HepG2 (cell line): ENCODE results near the gene SLC24A4. TPM values are rescaled to one million over a fixed set of nuclear protein-coding genes. Genes with fewer than 3 reads are reported as not detected.

ENCODE experiments used
- ADNP ChIP-seq: sonication (generic); formaldehyde crosslinking; IDR thresholded peaks from 2 replicates; pipeline ENCODE4 v1.4.0; 2020; ENCODE audit warnings: missing genetic modification reagents
- CAMTA2 ChIP-seq: sonication (generic); formaldehyde crosslinking; IDR thresholded peaks from 2 replicates; pipeline ENCODE4 v1.4.0; 2020; ENCODE audit warnings: mild to moderate bottlenecking, missing genetic modification reagents, borderline replicate concordance
- CENPT ChIP-seq: sonication (generic); formaldehyde crosslinking; IDR thresholded peaks from 2 replicates; pipeline ENCODE4 v1.8.0; 2022; ENCODE audit warnings: low read depth, mild to moderate bottlenecking, moderate library complexity, missing genetic modification reagents
- ELF4 ChIP-seq: sonication (generic); formaldehyde crosslinking; IDR thresholded peaks from 2 replicates; pipeline ENCODE4 v1.5.0; 2020; ENCODE audit warnings: missing genetic modification reagents, mild to moderate bottlenecking, moderate library complexity, borderline replicate concordance
- GLMP ChIP-seq: sonication (generic); formaldehyde crosslinking; IDR thresholded peaks from 2 replicates; pipeline ENCODE4 v1.9.0; 2021; ENCODE audit warnings: missing genetic modification reagents, mild to moderate bottlenecking, borderline replicate concordance
- HNRNPLL ChIP-seq: fragments of 200-400 bp; formaldehyde crosslinking; IDR thresholded peaks from 2 replicates; pipeline ENCODE4 v1.6.1; 2017; ENCODE audit warnings: mild to moderate bottlenecking, low read depth, low read length; ENCODE audit not compliant: poor library complexity, severe bottlenecking
- MLX ChIP-seq: IDR thresholded peaks from 2 replicates; pipeline ENCODE4 v1.6.1; 2016
- NONO ChIP-seq, 2 experiments: fragments of 450-650 bp in 1 of 2; sonication (generic) in 1 of 2; formaldehyde crosslinking in 1 of 2; IDR thresholded peaks in 1 of 2; conservative IDR thresholded peaks in 1 of 2; 2 replicates each; pipeline versions ENCODE4 v1.6.1 to v1.8.0; 2017 to 2022; ENCODE audit warnings: mild to moderate bottlenecking in 1 of 2, missing genetic modification reagents in 1 of 2, moderate library complexity in 1 of 2
- NR2F1 ChIP-seq, 2 experiments: fragments of 450-650 bp in 1 of 2; formaldehyde crosslinking in 1 of 2; IDR thresholded peaks; 2 replicates each; pipeline versions ENCODE4 v1.5.0 to v1.6.1; 2016 to 2020; ENCODE audit warnings: mild to moderate bottlenecking in 1 of 2, missing compliant biosample characterization in 1 of 2, missing genetic modification reagents in 1 of 2, moderate library complexity in 1 of 2
- SYNCRIP ChIP-seq: fragments of 200-400 bp; formaldehyde crosslinking; IDR thresholded peaks from 2 replicates; pipeline ENCODE4 v1.6.1; 2018; ENCODE audit warnings: mild to moderate bottlenecking, low read depth, low read length; ENCODE audit not compliant: insufficient read depth
- TIGD3 ChIP-seq: sonication (generic); formaldehyde crosslinking; IDR thresholded peaks from 2 replicates; pipeline ENCODE4 v1.5.1; 2020; ENCODE audit warnings: mild to moderate bottlenecking, missing genetic modification reagents, borderline replicate concordance
- U2AF2 ChIP-seq: fragments of 200-400 bp; formaldehyde crosslinking; IDR thresholded peaks from 2 replicates; pipeline ENCODE4 v1.6.1; 2017; ENCODE audit warnings: low read depth, mild to moderate bottlenecking, low read length
- ZNF101 ChIP-seq: sonication (generic); formaldehyde crosslinking; IDR thresholded peaks from 2 replicates; pipeline ENCODE4 v1.4.0; 2020; ENCODE audit warnings: mild to moderate bottlenecking, low read depth, missing genetic modification reagents, borderline replicate concordance
- ZNF574 ChIP-seq: sonication (generic); formaldehyde crosslinking; IDR thresholded peaks from 2 replicates; pipeline ENCODE4 v1.4.0; 2020; ENCODE audit warnings: missing genetic modification reagents
- polyA plus RNA-seq, 8 experiments: library from polyadenylated mRNA; depleted of rRNA in 3 of 8; stranded (reverse) in 7 of 8; unstranded in 1 of 8; fragments of >200 nt; fragmentation: Illumina TruSeq in 4 of 8; extraction: Trizol in 4 of 8; gene quantifications; 2 replicates each; pipeline versions ENCODE4 v1.2.1 to v1.2.3, GENCODE V29; 2011 to 2016; ENCODE audit warnings: low read depth in 4 of 8, missing spikeins in 1 of 8, mixed read lengths in 1 of 8; ENCODE audit not compliant: insufficient read depth in 1 of 8
- total RNA-seq, 5 experiments: library from RNA; depleted of rRNA; stranded (reverse); fragments of >200 nt; fragmentation: Illumina TruSeq; extraction: Trizol; gene quantifications; 2 replicates each; pipeline ENCODE4 v1.2.3, GENCODE V29; 2016; ENCODE audit warnings: low read depth in 1 of 5
- TF ChIP-seq, protein P1 (sequence below): sonication (generic); formaldehyde crosslinking; IDR thresholded peaks from 2 replicates; pipeline ENCODE4 v1.5.0; 2020; ENCODE audit warnings: missing genetic modification reagents, mild to moderate bottlenecking, borderline replicate concordance
- TF ChIP-seq, protein P2 (sequence below): sonication (generic); formaldehyde crosslinking; IDR thresholded peaks from 2 replicates; pipeline ENCODE4 v1.5.0; 2020; ENCODE audit warnings: missing genetic modification reagents, mild to moderate bottlenecking, borderline replicate concordance
- TF ChIP-seq, protein P3 (sequence below): fragments of 450-650 bp; IDR thresholded peaks from 2 replicates; pipeline ENCODE4 v1.6.1; 2016

Gene SLC24A4
- total and polyA plus RNA-seq, 2 of the 13 experiments (the other 11 are each of a cell fraction or from before 2014, with no cell fraction given), result not detected

DNA sequence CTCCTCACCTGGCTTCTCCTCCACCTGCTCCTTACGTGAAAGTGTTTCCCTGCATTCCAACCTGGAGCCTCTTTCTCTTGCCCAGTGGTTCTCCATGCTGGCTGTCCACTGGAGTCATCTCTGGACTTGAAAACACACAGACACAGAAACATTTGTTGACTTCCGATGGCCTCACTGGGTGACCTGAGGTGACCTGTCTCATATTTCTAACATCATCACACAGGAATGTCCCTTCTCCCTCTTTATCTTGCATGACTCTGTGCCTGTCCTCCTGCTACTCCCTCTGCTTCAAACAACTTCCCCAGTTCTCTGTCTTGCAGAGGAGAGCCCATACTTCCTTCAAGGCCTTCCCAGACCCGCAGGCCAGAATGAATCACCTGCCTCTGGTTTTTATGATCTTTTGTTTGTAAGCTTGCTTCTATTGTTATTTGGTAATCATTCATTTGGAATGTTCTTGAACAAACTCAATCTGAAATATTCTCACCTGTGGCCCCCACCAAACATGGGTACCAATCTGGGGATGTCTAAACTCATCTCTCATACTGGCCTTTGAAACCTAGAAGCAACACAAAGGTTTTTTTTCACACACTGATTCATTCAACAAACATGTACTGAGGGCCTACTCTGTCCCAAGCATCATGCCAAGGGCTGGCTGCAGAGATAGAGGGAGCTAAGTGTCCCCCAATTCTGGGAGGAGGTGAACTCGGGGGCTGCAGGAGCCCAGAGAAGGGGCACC lies 181.0 kb downstream of the SLC24A4 start (continued):
- TF ChIP-seq, protein P1, sequence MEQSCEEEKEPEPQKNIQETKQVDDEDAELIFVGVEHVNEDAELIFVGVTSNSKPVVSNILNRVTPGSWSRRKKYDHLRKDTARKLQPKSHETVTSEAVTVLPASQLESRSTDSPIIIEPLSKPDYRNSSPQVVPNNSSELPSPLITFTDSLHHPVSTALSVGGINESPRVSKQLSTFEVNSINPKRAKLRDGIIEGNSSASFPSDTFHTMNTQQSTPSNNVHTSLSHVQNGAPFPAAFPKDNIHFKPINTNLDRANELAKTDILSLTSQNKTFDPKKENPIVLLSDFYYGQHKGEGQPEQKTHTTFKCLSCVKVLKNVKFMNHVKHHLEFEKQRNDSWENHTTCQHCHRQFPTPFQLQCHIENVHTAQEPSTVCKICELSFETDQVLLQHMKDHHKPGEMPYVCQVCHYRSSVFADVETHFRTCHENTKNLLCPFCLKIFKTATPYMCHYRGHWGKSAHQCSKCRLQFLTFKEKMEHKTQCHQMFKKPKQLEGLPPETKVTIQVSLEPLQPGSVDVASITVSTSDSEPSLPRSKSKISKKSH (CRISPR knock-in tag), result no peak
- TF ChIP-seq GLMP (no peak), CAMTA2 (no peak), NR2F1 (CRISPR knock-in tag; IDR thresholded peaks at IDR 0.05) (peak; percentile 89 to 92), ELF4 (no peak), HNRNPLL (no peak), TIGD3 (no peak), ZNF574 (peak; percentile 36; the same call in 1 of the 2 replicates), MLX (CRISPR knock-in tag) (peak; percentile 36; the same call in 1 of the 2 replicates), SYNCRIP (no peak), U2AF2 (no peak), CENPT (CRISPR knock-in tag) (no peak), ZNF101 (CRISPR knock-in tag) (no peak), NONO (IDR thresholded peaks at IDR 0.05) (no peak), NONO (CRISPR knock-in tag; conservative IDR thresholded peaks at IDR 0.05) (no peak), ADNP (CRISPR knock-in tag) (no peak)
- TF ChIP-seq, protein P2, sequence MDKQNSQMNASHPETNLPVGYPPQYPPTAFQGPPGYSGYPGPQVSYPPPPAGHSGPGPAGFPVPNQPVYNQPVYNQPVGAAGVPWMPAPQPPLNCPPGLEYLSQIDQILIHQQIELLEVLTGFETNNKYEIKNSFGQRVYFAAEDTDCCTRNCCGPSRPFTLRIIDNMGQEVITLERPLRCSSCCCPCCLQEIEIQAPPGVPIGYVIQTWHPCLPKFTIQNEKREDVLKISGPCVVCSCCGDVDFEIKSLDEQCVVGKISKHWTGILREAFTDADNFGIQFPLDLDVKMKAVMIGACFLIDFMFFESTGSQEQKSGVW (CRISPR knock-in tag), result no peak
- TF ChIP-seq, protein P3, sequence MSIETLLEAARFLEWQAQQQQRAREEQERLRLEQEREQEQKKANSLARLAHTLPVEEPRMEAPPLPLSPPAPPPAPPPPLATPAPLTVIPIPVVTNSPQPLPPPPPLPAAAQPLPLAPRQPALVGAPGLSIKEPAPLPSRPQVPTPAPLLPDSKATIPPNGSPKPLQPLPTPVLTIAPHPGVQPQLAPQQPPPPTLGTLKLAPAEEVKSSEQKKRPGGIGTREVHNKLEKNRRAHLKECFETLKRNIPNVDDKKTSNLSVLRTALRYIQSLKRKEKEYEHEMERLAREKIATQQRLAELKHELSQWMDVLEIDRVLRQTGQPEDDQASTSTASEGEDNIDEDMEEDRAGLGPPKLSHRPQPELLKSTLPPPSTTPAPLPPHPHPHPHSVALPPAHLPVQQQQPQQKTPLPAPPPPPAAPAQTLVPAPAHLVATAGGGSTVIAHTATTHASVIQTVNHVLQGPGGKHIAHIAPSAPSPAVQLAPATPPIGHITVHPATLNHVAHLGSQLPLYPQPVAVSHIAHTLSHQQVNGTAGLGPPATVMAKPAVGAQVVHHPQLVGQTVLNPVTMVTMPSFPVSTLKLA, result no peak
